IPS-18a (cell line): ENCODE measurements around the gene EARS2.
"Not testable (repeated sequence)": the region's sequence is repeated elsewhere in the genome, so short reads cannot be mapped to it uniquely, and the experiment has no call there.

ENCODE experiments used
- H3K27ac ChIP-seq: one replicate; pipeline ENCODE4 v1.5.1; 2013; ENCODE audit warnings: low read length
- H3K27me3 ChIP-seq: one replicate; pipeline ENCODE4 v1.6.1; 2013; ENCODE audit warnings: mild to moderate bottlenecking, low read length; ENCODE audit not compliant: control insufficient read depth, insufficient read depth
- H3K36me3 ChIP-seq: one replicate; pipeline ENCODE4 v1.6.1; 2013; ENCODE audit warnings: low read depth, low read length; ENCODE audit not compliant: control insufficient read depth
- H3K4me1 ChIP-seq: one replicate; pipeline ENCODE4 v1.6.1; 2013; ENCODE audit warnings: low read depth, low read length; ENCODE audit not compliant: control insufficient read depth
- H3K4me3 ChIP-seq: one replicate; pipeline ENCODE4 v1.5.1; 2013; ENCODE audit warnings: low read length
- H3K9ac ChIP-seq: one replicate; pipeline ENCODE4 v1.6.1; 2013; ENCODE audit warnings: mild to moderate bottlenecking, low read length, moderate library complexity
- H3K9me3 ChIP-seq: one replicate; pipeline ENCODE4 v1.6.1; 2013; ENCODE audit warnings: low read depth, low read length; ENCODE audit not compliant: control insufficient read depth

EARS2 gene

DNA sequence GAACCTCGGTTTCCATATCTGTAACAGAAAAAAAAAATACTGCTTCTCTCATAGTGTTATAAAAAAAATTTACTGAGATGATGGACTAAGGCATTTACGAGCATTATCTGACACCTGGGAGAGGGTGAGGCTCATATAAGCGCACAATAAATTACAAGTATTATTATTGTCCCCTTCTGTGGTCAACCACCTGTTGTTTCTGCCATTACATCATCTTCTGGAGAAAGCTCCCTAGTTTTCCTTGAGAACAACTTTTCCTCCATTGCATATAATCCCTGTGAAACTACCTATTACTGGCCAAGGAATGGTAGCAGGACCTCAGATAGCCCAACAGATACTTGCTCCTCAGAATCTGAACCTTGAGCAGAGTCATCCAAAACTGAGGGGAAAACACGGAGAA, 35.2 kb downstream of the EARS2 start:
- no peak overlapping the region for H3K9ac ChIP-seq
- H3K9me3 ChIP-seq = no peaks in the 10 kb centered on the region
- no peaks in the 10 kb centered on the region for H3K27me3 ChIP-seq
- no peak overlapping the region for H3K4me3 ChIP-seq
- no peaks in the 10 kb centered on the region for H3K4me1 ChIP-seq
- no peak overlapping the region for H3K27ac ChIP-seq
- H3K36me3 ChIP-seq = peaks cover 49% of the 10 kb centered on the region

DNA sequence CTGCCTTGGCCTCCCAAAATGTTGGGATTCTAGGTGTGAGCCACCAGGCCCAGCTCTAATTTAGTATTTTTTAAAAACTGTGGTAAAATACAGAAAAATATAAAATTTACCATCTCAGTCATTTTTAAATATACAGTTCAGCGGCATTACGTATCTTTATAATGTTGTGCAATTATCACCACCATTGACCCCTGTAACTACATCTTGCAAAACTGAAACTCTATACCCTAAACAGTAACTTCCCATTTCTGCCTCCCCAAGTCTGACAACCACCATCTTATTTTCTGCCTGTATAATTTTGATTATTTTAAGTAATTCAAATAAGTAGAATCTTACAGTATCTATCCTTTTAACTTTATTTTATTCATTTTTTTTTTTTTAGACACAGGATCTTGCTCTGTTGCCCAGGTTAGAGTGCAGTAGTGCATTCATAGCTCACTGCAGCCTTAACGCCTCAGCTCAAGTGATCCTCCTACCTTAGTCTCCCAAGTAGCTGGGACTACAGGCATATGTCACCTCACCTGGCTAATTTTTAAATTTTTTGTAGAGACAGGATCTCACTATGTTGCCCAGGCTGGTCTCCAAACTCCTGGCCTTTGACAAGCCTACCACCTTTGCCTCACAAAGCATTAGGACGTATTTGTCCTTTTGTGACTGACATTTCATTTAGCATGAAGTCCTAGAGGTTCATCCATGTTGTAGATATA, 36.0 kb downstream of the EARS2 start:
- H3K4me1 ChIP-seq = no peaks in the 10 kb centered on the region
- no peak overlapping the region for H3K27ac ChIP-seq
- peaks cover 48% of the 10 kb centered on the region for H3K36me3 ChIP-seq
- no peak overlapping the region for H3K9ac ChIP-seq
- H3K9me3 ChIP-seq = no peaks in the 10 kb centered on the region
- no peak overlapping the region for H3K4me3 ChIP-seq
- H3K27me3 ChIP-seq = no peaks in the 10 kb centered on the region

- H3K36me3 ChIP-seq = peaks cover 48% of the 10 kb centered on the region
- H3K27me3 ChIP-seq = no peaks in the 10 kb centered on the region
- no peaks in the 10 kb centered on the region for H3K4me1 ChIP-seq
- H3K9me3 ChIP-seq = no peaks in the 10 kb centered on the region
- no peak overlapping the region for H3K27ac ChIP-seq
- no peak overlapping the region for H3K9ac ChIP-seq
- H3K4me3 ChIP-seq = no peak overlapping the region
Observed at GRCh38 chr16:23520500-23520899, 36.6 kb downstream of the EARS2 start.

DNA sequence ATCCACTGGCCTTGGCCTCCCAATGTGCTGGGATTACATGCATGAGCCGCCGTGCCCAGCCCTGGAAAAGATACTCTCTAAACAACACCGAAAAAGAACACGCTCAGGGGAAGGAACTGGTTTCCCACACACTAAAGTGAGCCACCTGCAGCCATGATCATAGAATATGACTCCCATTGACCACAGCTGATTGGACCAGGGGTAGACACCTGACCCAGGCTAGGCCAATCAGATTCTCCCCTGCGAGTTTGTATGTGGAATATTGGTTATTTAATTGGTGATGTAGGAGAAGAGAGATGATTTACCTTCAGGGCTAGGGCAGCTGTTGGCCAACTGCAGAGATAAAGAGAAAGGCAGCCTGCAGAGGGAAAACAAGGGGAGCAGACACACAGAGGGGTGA, 37.9 kb downstream of the EARS2 start:
- H3K4me1 ChIP-seq = no peaks in the 10 kb centered on the region
- no peaks in the 10 kb centered on the region for H3K9me3 ChIP-seq
- H3K27me3 ChIP-seq = no peaks in the 10 kb centered on the region
- H3K27ac ChIP-seq = no peak overlapping the region
- peaks cover 43% of the 10 kb centered on the region for H3K36me3 ChIP-seq
- no peak overlapping the region for H3K9ac ChIP-seq
- no peak overlapping the region for H3K4me3 ChIP-seq

DNA sequence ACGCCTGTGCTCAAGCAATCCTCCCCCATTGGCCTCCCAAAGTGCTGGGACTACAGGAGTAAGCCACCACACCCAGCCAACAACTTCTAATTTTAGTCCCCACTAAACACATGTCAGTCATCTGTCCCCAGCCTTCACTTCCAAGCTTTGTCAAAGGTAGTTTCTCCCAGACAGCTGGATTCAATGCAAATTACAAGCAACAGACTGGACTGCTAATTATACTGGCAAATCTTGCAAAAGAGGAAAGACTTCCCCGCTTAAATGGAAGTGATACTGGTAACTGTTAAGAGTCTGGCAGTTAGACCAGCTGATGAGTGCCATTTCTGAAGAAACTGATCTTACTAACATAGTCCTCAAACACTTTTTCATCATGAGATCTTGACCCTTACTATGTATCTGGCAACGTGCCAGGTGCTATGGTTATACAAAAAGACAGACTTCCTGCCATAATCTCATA, 38.7 kb downstream of the EARS2 start:
- Histone ChIP-seq H3K27ac (no peak overlapping the region), H3K9ac (no peak overlapping the region), H3K9me3 (no peaks in the 10 kb centered on the region), H3K4me1 (no peaks in the 10 kb centered on the region), H3K27me3 (no peaks in the 10 kb centered on the region), H3K4me3 (no peak overlapping the region), H3K36me3 (peaks cover 35% of the 10 kb centered on the region)

GRCh38 chr16:23516366-23517137, 40.6 kb downstream of the EARS2 start:
- Histone ChIP-seq H3K4me3 (no peak overlapping the region), H3K36me3 (peaks cover 15% of the 10 kb centered on the region), H3K27ac (no peak overlapping the region), H3K9ac (no peak overlapping the region), H3K27me3 (no peaks in the 10 kb centered on the region), H3K9me3 (no peaks in the 10 kb centered on the region), H3K4me1 (no peaks in the 10 kb centered on the region)

- H3K9me3 ChIP-seq = no peaks in the 10 kb centered on the region
- H3K27me3 ChIP-seq = no peaks in the 10 kb centered on the region
- H3K4me3 ChIP-seq = no peak overlapping the region
- no peaks in the 10 kb centered on the region for H3K4me1 ChIP-seq
- H3K36me3 ChIP-seq = peaks cover 13% of the 10 kb centered on the region
- no peak overlapping the region for H3K9ac ChIP-seq
- H3K27ac ChIP-seq = no peak overlapping the region
Observed at GRCh38 chr16:23515881-23516280, 41.3 kb downstream of the EARS2 start.

DNA sequence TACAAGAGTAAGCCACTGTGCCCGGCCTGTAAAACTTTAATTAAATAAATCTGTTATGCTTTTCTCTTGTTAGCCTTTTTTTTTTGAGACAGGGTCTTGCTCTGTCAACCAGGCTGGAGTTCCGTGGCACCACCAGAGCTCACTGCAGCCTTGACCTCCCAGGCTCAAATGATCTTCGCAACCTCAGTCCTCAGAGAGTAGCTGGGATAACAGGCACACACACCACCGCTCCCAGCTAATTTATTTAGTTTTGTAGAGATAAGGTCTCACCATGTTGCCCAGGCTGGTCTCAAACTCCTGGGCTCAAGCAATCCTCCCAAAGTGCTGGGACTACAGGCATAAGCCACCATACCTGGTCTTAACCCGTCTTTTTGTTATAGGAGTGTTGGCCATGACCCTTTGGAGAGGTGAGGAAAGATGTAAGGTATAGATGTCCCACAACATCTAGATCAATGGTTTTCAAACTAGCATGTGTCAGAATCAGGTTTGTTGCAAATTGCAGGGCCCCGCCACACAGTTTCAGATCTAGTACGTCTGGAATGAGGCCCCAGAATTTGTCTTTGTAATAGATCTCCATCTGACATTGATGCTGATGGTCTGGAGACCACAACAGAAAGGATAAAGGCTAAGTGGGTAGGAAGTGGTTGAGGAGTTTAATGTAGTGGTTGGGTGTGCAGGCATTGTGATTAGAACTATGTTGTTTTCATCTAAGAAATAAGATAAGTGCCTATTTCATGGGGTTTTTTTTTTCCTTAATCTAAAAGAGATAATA, 42.6 kb downstream of the EARS2 start:
- no peak overlapping the region for H3K4me3 ChIP-seq
- peaks cover 11% of the 10 kb centered on the region for H3K36me3 ChIP-seq
- no peak overlapping the region for H3K27ac ChIP-seq
- no peaks in the 10 kb centered on the region for H3K4me1 ChIP-seq
- H3K9me3 ChIP-seq = no peaks in the 10 kb centered on the region
- no peaks in the 10 kb centered on the region for H3K27me3 ChIP-seq
- H3K9ac ChIP-seq = no peak overlapping the region

- Histone ChIP-seq H3K9ac (no peak overlapping the region), H3K36me3 (peaks cover 6% of the 10 kb centered on the region), H3K27ac (no peak overlapping the region), H3K4me3 (no peak overlapping the region), H3K9me3 (no peaks in the 10 kb centered on the region), H3K27me3 (no peaks in the 10 kb centered on the region), H3K4me1 (peaks cover 5% of the 10 kb centered on the region)
Observed at GRCh38 chr16:23512168-23512695, 44.9 kb downstream of the EARS2 start.

GRCh38 chr16:23511731-23512130, 45.4 kb downstream of the EARS2 start:
- no peak overlapping the region for H3K4me3 ChIP-seq
- no peaks in the 10 kb centered on the region for H3K9me3 ChIP-seq
- no peaks in the 10 kb centered on the region for H3K27me3 ChIP-seq
- H3K27ac ChIP-seq = no peak overlapping the region
- no peak overlapping the region for H3K9ac ChIP-seq
- H3K4me1 ChIP-seq = peaks cover 5% of the 10 kb centered on the region
- H3K36me3 ChIP-seq = peaks cover 6% of the 10 kb centered on the region

GRCh38 chr16:23510915-23511270, 46.3 kb downstream of the EARS2 start:
- peak overlapping the region; percentile 89 for H3K4me3 ChIP-seq
- not testable (repeated sequence) for H3K36me3 ChIP-seq, H3K9ac ChIP-seq

More at GRCh38 chr16:23510915-23511270, 46.3 kb downstream of the EARS2 start:
- H3K4me1 ChIP-seq, H3K27ac ChIP-seq, H3K9me3 ChIP-seq, H3K27me3 ChIP-seq: not testable (repeated sequence)
